NCI-H748 treated with DMSO at 0.1 percent for 48 hours (cell line): ENCODE data around the gene NOC2L.
"Not testable (repeated sequence)": the region's sequence is repeated elsewhere in the genome, so short reads cannot be mapped to it uniquely, and the experiment has no call there.

Source experiments
- DNase-seq: peaks from one replicate; lab custom pipeline; 2025; lab: John Stamatoyannopoulos, UW

Gene NOC2L

DNA sequence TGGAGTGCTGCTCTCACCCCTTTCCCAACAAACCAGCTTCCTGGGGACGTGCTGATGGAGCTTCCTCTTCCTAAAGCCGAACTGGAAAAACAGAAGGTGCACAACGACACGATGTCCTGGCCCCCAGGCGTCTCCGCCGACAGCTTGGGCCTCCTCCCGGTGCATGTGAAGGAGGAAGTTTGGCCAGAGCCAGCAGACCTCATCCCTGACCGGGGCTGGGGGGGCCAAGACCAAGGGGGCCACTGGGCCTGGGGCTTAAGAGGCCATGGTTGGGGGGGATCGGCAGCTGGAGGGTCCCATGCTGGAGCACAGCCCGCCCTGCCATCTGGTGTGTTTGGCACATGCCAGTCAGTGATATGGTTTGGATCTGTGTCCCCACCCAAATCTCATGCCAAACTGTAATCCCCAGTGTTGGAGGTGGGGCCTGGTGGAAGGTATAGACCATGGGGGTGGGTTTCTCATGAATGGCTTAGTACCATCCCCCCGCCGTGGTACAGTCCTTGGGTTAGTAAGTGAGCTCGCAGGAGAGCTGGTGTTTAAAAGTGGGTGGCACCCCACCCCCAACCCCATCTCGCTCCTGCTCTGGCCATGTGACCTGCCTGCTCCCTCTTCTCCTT, 34.4 kb upstream of the NOC2L start:
- no peak for DNase-seq

DNA sequence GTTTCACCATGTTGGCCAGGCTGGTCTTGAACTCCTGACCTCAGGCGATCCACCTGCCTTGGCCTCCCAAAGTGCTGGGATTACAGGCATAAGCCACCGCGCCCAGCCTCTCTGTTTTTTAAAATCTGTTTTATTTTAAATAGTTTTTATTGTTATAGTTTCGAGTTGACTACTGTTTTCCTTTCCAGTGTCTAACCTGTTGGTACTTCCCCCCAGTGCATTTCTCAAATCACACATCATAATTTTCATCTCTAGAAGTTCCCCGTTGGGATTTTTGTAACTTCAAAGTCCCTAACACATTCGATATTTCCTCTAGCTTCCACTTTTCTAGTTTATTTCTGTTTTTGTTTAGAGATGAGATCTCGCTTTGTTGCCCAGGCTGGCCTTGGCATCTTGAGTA, 33.3 kb upstream of the NOC2L start:
- DNase-seq: no peak

DNA sequence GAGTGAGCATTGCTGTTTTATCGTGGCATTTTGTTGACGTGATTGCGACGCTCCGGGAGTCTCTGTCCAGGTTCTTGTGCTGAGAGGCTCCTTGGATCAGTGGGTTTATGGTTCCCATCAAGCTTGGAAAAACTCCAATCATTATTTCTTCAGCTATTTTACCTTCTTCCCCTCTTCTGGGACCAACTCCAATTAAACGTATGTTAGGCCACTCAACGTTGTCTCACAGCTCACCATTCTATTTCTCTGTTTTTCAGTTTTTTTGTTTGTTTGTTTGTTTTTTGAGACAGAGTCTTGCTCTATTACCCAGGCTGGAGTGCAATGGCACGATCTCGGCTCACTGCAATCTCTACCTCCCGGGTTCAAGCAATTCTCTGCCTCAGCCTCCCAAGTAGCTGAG, 32.8 kb upstream of the NOC2L start:
- no peak for DNase-seq

GRCh38 chr1:991275-991674, 32.2 kb upstream of the NOC2L start:
- DNase-seq: not testable (repeated sequence)

DNA sequence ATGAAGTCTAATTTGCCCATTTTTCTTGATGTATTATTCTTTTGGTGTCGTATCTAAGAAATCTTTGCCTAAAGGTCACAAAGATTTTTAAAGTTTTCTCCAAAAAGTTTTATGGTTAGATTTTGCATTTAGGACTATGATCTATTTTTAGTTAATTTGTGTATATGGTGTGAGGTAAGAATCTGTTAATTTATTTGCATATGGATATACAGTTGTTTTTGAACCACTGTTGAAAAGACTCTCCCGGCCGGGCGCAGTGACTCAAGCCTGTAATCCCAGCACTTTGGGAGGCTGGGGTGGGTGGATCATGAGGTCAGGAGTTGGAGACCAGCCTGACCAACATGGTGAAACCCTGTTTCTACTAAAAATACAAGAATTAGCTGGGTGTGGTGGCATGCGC, 29.0 kb upstream of the NOC2L start:
- DNase-seq: not testable (repeated sequence)

- no peak for DNase-seq
Observed at GRCh38 chr1:985126-985525, 26.1 kb upstream of the NOC2L start.

GRCh38 chr1:984476-984814, 25.4 kb upstream of the NOC2L start:
- DNase-seq: no peak

GRCh38 chr1:983798-984475, 24.9 kb upstream of the NOC2L start:
- DNase-seq: no peak

DNA sequence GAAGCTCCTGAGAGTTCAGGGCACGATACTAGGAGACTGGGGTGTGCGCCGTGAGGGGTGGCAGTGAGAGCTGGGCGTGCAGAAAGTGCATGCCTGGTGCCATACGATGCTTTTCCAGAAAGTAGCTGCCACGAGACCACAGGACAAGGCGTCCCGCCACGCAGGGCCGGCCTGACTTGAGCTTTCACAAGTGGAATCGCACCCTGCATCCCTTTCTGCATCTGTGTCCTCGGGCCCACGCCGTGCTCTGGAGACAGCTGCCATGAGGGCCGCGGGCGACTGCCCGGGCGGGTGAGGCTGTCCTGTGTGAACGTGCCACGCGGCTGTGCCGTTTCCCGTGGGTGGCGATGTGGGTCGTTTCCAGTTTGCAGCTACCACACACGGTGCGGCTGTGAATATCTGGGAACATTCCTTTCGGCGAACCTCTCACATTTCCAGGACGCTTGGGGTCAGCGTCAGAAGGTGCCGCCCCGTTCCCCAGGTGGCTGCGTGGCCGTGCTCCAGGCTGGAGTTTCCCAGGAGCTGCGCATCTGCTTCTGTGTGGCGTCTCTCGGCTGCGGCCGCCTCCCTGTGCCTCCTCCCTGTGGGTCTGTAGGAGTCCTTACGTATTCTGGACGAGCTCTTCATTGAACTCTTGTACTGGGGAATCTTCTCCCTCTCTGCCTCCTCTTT, 23.8 kb upstream of the NOC2L start:
- no peak for DNase-seq

DNA sequence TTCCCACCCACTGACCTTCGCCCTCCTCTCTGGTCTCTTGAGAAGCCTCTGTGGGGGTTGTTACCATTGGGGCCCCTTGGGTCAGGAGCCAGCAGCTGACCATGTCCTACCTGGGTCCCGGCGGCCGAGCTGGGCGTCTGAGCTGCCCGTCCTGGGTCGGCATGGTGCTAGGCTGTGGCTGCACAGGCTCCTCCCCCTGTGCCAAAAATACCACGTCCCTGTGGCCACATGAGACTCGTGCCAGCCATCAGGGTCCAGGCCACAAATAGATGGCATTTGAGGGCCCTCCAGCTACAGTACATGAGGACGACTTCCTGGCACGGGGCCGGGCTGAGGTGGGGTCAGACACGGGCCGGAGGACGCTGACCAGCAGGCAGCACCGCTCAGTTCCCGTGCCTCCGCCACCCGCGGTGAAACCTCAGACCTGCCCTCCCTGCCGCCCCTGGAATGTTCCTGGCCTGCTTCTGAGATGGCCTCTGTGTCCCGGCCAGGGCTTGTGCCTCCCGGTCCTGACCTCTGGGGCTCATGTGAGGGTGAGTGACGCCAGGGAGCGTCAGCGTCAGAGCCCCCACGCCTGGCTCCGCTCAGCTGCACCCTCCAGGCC, 23.0 kb upstream of the NOC2L start, which contains the start of gene PERM1:
Gene PERM1, minus strand, starts transcription at position 139 of the 604 bp plus-strand sequence. CDS start 1,064 bp downstream, outside the sequence.
- DNase-seq: no peak

DNA sequence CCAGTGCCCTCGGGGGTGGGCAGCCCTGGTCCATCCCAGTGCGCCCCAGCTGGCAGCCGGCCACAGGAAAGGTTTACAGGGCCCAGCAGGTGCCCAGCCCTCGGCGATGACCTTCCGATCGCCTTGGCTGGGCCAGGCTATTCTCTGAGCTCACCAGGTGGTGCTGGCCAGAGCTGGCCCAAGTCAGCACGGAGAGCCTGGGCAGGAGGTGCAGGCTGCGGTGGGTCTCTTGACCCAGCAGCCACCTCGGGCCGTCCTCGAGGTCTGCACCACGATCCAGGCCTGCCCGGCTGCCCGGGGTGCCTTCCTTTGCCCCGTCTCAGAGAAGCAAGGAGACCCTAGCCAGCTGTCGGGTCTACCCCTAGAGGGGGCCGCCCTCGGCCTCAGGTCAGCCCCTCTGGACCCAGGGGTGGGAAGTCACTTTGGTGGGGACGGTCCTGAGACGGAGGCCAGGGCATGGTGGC, 22.5 kb upstream of the NOC2L start:
- no peak for DNase-seq

DNA sequence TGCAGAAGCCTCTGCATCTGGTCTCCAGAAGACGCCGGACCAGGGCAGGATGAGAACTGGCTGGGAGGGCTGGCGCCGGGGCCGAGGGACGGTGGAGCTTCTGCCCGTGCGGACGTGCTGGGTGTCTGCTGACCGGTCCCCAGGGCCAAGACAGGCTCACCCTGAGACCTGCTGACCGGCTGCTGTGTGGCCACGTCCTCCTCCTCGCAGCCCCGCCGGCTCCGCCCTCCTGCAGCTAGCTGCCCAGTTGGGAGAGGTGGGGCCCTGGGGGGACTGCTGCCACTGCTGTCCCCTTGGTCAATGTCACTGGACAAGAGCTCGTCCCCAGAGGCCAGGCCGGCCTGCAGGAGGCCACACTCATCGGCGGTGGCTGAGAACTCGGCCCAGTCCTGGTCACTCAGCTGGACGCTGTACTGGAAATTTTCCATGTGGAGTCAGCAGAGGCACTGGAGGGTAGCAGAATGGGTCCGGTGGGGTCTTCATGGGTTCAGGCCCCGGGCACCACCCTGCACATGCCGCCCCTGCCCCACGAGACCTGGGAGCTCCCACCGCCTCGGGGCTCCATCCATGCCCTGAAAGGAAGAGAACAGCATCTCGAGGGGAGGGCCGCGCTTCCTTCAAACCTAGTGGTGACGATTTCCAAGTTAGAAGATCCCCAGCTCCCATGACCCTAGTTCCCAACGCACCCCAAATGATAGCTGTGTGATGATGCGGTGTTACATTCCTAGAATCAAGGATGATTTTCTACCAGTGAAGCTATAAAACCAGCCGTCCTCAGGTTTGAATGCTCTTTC, 21.7 kb upstream of the NOC2L start:
- DNase-seq: no peak

DNA sequence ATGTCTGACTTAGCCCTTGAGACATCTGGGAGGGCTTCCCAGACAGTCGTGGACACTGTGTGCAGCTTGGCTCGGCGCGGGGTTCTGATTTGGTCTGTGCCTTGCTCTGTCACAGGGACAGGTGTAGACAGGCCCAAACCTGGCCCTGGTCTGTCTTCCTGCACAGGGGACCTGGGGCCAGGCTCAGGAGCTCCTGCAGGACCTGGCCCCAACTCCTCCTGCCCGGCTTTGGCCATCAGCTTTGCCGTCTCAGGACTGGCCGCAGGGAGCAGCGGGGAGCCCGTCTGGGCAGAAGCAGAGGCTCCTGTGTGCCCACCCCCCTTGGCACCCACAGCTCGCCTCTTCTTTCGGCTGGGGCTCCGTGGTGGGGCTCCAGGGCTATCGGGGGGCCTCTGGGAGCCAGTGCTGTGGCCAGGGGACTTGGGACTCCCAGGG, 21.1 kb upstream of the NOC2L start:
- no peak for DNase-seq

DNA sequence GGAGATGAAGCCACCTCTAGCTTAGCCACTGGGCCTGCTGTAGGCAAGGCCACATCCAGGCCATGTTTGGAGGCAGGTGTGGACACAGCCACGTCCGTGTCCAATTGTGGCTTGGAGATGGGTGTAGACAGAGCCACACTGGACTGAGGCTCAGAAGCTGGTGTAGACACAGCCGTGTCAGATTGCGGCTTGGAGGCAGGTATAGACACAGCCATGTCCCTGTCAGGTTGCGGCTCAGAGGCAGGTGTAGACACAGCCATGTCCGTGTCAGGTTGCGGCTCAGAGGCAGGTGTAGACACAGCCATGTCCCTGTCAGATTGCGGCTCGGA, 20.7 kb upstream of the NOC2L start:
- DNase-seq: no peak

DNA sequence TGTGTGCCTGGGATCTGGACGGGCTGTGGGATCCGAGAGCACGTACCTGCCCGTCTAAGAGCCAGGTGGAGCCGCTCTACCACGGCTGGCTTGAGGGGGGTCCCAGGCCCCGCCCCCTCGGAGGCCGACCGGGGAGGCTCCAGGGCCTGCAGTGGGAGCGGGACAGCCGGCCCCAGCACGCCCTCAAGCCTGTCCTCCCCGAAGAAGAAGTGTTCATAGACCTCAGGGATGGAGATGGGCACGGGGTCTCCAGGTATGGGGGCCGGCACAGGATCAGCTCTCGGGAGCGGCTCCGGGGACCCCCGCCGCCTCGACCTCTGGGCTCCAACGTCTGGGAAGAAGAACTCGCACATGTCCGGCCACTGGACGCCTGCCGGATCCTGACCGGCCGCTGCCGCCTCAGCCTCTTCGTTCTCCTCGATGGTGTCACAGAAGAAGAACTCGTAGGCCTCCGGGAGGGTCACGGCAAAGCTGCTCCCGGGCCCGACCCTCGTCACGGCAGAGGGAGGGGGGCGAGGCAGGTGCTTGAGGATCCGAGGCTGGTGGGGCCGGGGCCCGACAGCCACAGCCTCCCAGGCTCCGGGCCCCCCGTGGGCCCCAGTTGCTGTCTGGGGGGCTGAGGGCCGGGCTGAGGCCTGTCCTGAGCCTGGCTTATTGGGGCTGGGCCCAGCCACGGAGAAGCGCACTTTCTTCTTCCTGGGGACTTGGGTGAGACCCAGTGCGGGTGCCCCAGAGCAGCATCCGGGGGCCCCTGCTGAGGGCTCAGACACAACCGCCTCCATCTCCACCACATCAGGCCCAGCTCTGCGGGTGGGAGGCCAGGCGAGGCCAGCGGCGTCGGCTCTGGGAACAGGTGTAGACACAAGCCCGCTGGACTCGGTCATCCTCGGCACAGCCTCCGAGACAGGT, 20.0 kb upstream of the NOC2L start:
- DNase-seq: no peak

DNA sequence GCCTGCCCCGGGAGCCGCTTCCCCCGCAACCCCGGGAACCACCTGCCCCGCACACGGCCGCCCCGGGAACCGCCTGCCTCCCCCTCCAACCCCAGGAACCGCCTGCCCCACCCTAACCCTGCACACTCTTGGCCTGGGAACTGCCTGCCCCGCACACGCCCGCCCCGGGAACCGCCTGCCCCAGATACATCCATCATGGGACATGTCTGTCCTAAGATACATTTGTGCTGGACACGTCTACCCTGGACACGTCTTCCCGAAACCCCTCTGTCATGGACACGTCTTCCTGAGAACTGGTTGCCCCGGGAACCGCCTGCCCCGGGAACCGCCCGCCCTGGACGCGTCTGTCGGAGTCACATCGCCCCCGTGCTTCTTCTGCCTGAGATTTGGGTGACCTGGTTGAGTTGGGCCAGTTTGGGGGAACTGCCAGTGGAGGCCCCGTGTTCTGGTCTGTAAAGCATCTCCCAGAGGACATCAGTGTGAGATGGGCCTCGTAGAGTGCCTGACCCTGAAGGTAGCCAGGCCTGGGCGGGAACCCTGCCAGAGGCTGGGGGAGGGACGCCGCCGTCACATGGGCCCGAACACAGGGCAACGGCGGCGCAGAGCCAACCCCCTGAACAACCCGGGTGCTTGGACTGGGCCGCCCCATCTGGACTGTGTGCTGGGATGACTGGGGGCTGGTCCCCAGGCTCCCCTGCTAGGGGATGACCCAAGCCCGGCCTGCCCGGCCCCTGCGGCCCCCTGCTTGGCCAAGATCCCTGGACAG, 19.2 kb upstream of the NOC2L start:
- no peak for DNase-seq

- not testable (repeated sequence) for DNase-seq
Observed at GRCh38 chr1:976791-977190, 17.7 kb upstream of the NOC2L start.

- DNase-seq: peak; percentile 47
Observed at GRCh38 chr1:975896-976683, 17.0 kb upstream of the NOC2L start.

GRCh38 chr1:975365-975764, 16.3 kb upstream of the NOC2L start:
- no peak for DNase-seq
